Measurements from ENCODE around the gene KCNH1.

The KCNH1 gene

GRCh38 chr1:210747890-210748289, 386.1 kb downstream of the KCNH1 start:
- no peak for DNase-seq

- no peak for DNase-seq
Measured at GRCh38 chr1:210747112-210747511, 386.8 kb downstream of the KCNH1 start.

- DNase-seq = no peak
Measured at GRCh38 chr1:210746024-210746731, 387.8 kb downstream of the KCNH1 start.

- DNase-seq = no peak
Measured at GRCh38 chr1:210743038-210743437, 390.9 kb downstream of the KCNH1 start.

- DNase-seq = no peak
Measured at GRCh38 chr1:210741564-210741963, 392.4 kb downstream of the KCNH1 start.

- DNase-seq = no peak
Measured at GRCh38 chr1:210739627-210740026, 394.3 kb downstream of the KCNH1 start.

- DNase-seq = no peak
Measured at GRCh38 chr1:210738256-210738655, 395.7 kb downstream of the KCNH1 start.

GRCh38 chr1:210736713-210737112, 397.2 kb downstream of the KCNH1 start:
- DNase-seq = no peak

GRCh38 chr1:210731597-210731996, 402.4 kb downstream of the KCNH1 start:
- DNase-seq = no peak

- no peak for DNase-seq
Measured at GRCh38 chr1:210731193-210731592, 402.8 kb downstream of the KCNH1 start.

- DNase-seq = no peak
Measured at GRCh38 chr1:210730023-210730422, 403.9 kb downstream of the KCNH1 start.

- DNase-seq = no peak
Measured at GRCh38 chr1:210728437-210729149, 405.4 kb downstream of the KCNH1 start.

- no peak for DNase-seq
Measured at GRCh38 chr1:210727709-210728108, 406.2 kb downstream of the KCNH1 start.

- DNase-seq = no peak
Measured at GRCh38 chr1:210726621-210727020, 407.3 kb downstream of the KCNH1 start.

- no peak for DNase-seq
Measured at GRCh38 chr1:210724768-210725167, 409.2 kb downstream of the KCNH1 start.

- no peak for DNase-seq
Measured at GRCh38 chr1:210723646-210724045, 410.3 kb downstream of the KCNH1 start.

- no peak for DNase-seq
Measured at GRCh38 chr1:210722410-210723081, 411.4 kb downstream of the KCNH1 start.

- no peak for DNase-seq
Measured at GRCh38 chr1:210715072-210715471, 418.9 kb downstream of the KCNH1 start.

- no peak for DNase-seq
Measured at GRCh38 chr1:210711825-210712612, 421.9 kb downstream of the KCNH1 start.

- DNase-seq = no peak
Measured at GRCh38 chr1:210709701-210710100, 424.2 kb downstream of the KCNH1 start.

- DNase-seq = no peak
Measured at GRCh38 chr1:210707300-210708240, 426.4 kb downstream of the KCNH1 start.

- DNase-seq = no peak
Measured at GRCh38 chr1:210706246-210706645, 427.7 kb downstream of the KCNH1 start.

All from NCI-H1694 treated with DMSO at 0.1 percent for 48 hours (cell line).